Ovary (tissue), 9 donors: ENCODE data around the gene PRRT3. TPM values are rescaled to one million over a fixed set of nuclear protein-coding genes. Genes with fewer than 3 reads are reported as not detected.

Experiments used
- DNase-seq, 5 donors: peaks; one replicate each; pipeline ENCODE4 v3.0.0-alpha.2; 2019 to 2020
- H3K27ac ChIP-seq, 2 donors: fragments of 200-600 bp; one replicate each; pipeline versions ENCODE4 v1.5.1 to v1.8.0; 2019 to 2022
- H3K27me3 ChIP-seq: fragments of 200-600 bp; one replicate; pipeline ENCODE4 v1.8.0; 2022
- H3K36me3 ChIP-seq: fragments of 200-600 bp; sonication (generic); one replicate; pipeline ENCODE4 v1.5.1; 2019
- H3K4me1 ChIP-seq: one replicate; pipeline ENCODE4 v1.8.1; 2013; ENCODE audit warnings: mild to moderate bottlenecking, moderate library complexity; ENCODE audit not compliant: insufficient read depth
- H3K4me3 ChIP-seq: fragments of 200-600 bp; sonication (generic); one replicate; pipeline ENCODE4 v1.5.1; 2017
- H3K9me3 ChIP-seq, 2 donors: fragments of 200-600 bp in 1 of 2; sonication (generic) in 1 of 2; one replicate each; pipeline versions ENCODE4 v1.5.1 to v1.8.1; 2013 to 2019; ENCODE audit warnings: mild to moderate bottlenecking in 1 of 2, moderate library complexity in 1 of 2
- EP300 ChIP-seq: sonication (generic); formaldehyde crosslinking; IDR thresholded peaks from one replicate; pipeline ENCODE4 v1.6.1; 2017; ENCODE audit warnings: antibody characterized with exemption
- POLR2A ChIP-seq: fragments of 450-650 bp; IDR thresholded peaks from one replicate; pipeline ENCODE4 v1.6.1; 2017; ENCODE audit warnings: antibody characterized with exemption, mild to moderate bottlenecking, moderate library complexity
- WGBS, 3 donors: extraction: QIAGEN DNeasy Blood & Tissue Kit in 1 of 3; methylation state at CpG; one replicate each; pipeline versions ENCODE4 v1.1.5 to v1.1.7; 2013 to 2017; 5-methylcytosine and 5-hydroxymethylcytosine counted together
- intact Hi-C, 4 donors: fragments of 100-400 bp; cut with DNase I; formaldehyde crosslinking; loops; one replicate each; pipeline versions ENCODE4 v1.11.0 to v1.15.1; 2022 to 2023
- polyA plus RNA-seq, 2 donors: library from polyadenylated mRNA; stranded (reverse); fragments of 200-250 nt in 1 of 2; fragments of 350-450 nt in 1 of 2; fragmentation: Illumina TruSeq in 1 of 2; extraction: RNeasy Lipid Tissue Mini Kit (QIAGEN cat#74804) in 1 of 2; gene quantifications; one replicate each; pipeline ENCODE4 v1.2.3, GENCODE V29; 2013 to 2014
- total RNA-seq, 7 donors: library from RNA; depleted of rRNA in 2 of 7; stranded (reverse); fragments of >200 nt in 2 of 7; fragmentation: NEBNext Ultra II Directional in 3 of 7; extraction: Animal tissue kit (Norgen Biotek cat#: 25700) in 3 of 7; gene quantifications; one replicate each; pipeline versions ENCODE4 v1.1.0 to v1.2.4, GENCODE V29; 2016 to 2023
- TF ChIP-seq, protein P1 (sequence below), 3 donors: fragments of 450-650 bp in 2 of 3; fragments of 200-600 bp in 1 of 3; IDR thresholded peaks; one replicate each; pipeline versions ENCODE4 v1.5.1 to v1.8.0; 2016 to 2022; ENCODE audit warnings: antibody characterized with exemption in 3 of 3, mild to moderate bottlenecking in 1 of 3
- donor health status: DM: no; HTN: no; CAD: no; lungs with moderate emphysema.
- donor health status: DM: no; HTN: no; CAD: no.
- donor health status: Bipolar disorder and iron deficiency.
- donor health status: DM: yes; HTN: yes; CAD: no.
- donor health status: DM: no; HTN: no; CAD: no.
- donor health status: DM: yes; HTN: yes; CAD: no.

Gene PRRT3
- total and polyA plus RNA-seq, 9 donors = 1.0 to 6.0 (median 1.9) TPM

DNA sequence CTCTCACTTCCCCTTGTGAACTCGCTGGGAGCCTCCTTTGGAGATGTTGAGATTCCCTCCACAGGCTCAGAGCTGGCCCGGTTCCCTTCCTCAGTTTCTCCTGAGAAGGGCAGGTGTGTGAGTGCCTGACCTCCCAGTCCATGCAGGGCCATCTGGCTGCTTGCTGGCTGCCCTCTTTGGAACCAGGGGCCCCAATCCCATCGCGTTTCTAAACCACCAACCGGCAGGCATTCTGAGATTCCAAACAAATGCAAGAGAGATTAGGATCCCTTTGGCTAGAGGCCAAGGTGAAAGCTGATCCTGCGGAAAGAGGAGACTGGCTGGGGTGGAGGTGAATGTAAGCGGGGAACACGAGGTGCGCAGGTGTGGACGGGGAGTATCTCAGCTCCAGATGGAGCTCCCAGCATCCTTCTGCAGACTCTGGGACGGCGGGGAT, 2.9 kb upstream of the PRRT3 start:
- Histone ChIP-seq H3K4me3 (no peak overlapping the region), H3K27ac (no peak overlapping the region), H3K4me1 (peaks cover 2% of the 10 kb centered on the region), H3K27me3 (no peaks in the 10 kb centered on the region), H3K36me3 (no peaks in the 10 kb centered on the region), H3K9me3 (no peaks in the 10 kb centered on the region)
- TF ChIP-seq EP300 (no peak), POLR2A (no peak)
- TF ChIP-seq, protein P1, sequence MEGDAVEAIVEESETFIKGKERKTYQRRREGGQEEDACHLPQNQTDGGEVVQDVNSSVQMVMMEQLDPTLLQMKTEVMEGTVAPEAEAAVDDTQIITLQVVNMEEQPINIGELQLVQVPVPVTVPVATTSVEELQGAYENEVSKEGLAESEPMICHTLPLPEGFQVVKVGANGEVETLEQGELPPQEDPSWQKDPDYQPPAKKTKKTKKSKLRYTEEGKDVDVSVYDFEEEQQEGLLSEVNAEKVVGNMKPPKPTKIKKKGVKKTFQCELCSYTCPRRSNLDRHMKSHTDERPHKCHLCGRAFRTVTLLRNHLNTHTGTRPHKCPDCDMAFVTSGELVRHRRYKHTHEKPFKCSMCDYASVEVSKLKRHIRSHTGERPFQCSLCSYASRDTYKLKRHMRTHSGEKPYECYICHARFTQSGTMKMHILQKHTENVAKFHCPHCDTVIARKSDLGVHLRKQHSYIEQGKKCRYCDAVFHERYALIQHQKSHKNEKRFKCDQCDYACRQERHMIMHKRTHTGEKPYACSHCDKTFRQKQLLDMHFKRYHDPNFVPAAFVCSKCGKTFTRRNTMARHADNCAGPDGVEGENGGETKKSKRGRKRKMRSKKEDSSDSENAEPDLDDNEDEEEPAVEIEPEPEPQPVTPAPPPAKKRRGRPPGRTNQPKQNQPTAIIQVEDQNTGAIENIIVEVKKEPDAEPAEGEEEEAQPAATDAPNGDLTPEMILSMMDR (IDR thresholded peaks at IDR 0.05) = no peak
- intact Hi-C loops = no loop called here
- no peak for DNase-seq
- WGBS, 3 donors = 41 to 55% (median 44%) methylated on average over 12 of the region's 12 CpGs

- intact Hi-C loops = no loop called here
- WGBS, 3 donors = 24 to 33% (median 32%) methylated on average over 10 of the region's 10 CpGs
- Histone ChIP-seq H3K9me3 (no peaks in the 10 kb centered on the region), H3K4me3 (peak overlapping the region; percentile 48), H3K36me3 (no peaks in the 10 kb centered on the region), H3K27me3 (no peaks in the 10 kb centered on the region), H3K27ac (no peak overlapping the region), H3K4me1 (peaks cover 7% of the 10 kb centered on the region)
- TF ChIP-seq, protein P1 (IDR thresholded peaks at IDR 0.05) = no peak
- no peak for TF ChIP-seq POLR2A
- TF ChIP-seq EP300 = no peak
- no peak for DNase-seq
Measured at GRCh38 chr3:9951598-9951961, 628 bp downstream of the PRRT3 start.

DNA sequence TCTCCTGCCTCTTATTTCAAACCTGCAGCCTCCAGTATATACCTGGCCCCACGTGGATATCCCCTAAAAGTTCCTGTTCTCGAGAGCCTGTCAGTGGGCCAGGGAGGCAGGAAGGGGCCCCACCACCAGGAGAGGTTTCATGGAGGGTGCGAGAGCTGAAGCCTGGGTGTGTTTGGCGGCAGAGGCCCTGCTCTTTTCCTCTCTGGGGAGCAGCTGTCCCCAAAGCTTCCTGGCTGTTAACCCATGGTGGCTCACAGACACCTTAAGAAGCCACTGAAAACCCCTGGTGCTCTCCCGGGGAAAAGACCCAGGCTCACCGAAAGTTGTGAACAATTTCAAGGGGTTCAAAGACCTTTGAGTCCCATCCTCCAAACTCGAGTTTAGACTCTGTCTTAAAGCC, 1.1 kb downstream of the PRRT3 start:
- Histone ChIP-seq H3K4me1 (peaks cover 7% of the 10 kb centered on the region), H3K27me3 (no peaks in the 10 kb centered on the region), H3K9me3 (no peaks in the 10 kb centered on the region), H3K4me3 (no peak overlapping the region), H3K27ac (no peak overlapping the region), H3K36me3 (no peaks in the 10 kb centered on the region)
- DNase-seq = no peak
- WGBS, 3 donors = 38 to 49% (median 41%) methylated on average over 7 of the region's 7 CpGs
- intact Hi-C loops = no loop called here
- TF ChIP-seq EP300 (no peak), POLR2A (no peak)
- TF ChIP-seq, protein P1 (IDR thresholded peaks at IDR 0.05) = no peak

DNA sequence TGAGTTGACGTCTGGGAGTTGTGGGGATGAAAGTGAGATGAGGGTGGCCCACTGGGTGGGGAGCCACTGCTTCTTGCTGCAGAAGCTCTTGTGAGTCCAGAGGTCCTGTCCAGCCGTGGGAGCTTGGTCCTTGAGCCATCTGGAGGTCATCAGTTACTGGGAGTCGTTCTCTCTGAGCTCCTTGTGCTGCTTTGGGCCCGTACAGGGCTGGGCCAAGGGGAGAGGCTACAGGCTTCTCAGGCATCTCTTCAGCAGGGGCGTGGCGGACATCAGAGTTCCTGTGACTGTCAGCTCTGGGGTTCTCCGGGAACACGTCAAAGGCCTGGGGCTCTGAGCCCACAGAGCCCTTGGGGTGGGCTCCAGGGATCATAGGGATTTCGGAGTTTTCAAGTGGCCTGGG, 2.6 kb downstream of the PRRT3 start:
- Histone ChIP-seq H3K36me3 (no peaks in the 10 kb centered on the region), H3K27ac (no peak overlapping the region), H3K9me3 (no peaks in the 10 kb centered on the region), H3K4me3 (no peak overlapping the region), H3K4me1 (peaks cover 7% of the 10 kb centered on the region), H3K27me3 (no peaks in the 10 kb centered on the region)
- intact Hi-C loops = loop anchor here in 2 of 4 donors (10.0 kb wide), 2 partner anchors 65 to 105 kb away; partner anchors contain the start of gene RPUSD3 (in 1 of the 2)
- WGBS, 3 donors = 80 to 81% (median 80%) methylated on average over 9 of the region's 9 CpGs
- TF ChIP-seq POLR2A = no peak
- TF ChIP-seq, protein P1 (IDR thresholded peaks at IDR 0.05) = no peak
- no peak for TF ChIP-seq EP300
- no peak for DNase-seq
